GM19372 (cell line): ENCODE measurements around the gene HAUS7.

Source experiments
- ATAC-seq: cut with Tn5 transposase; IDR thresholded peaks from one replicate; pipeline ENCODE4 v1.9.1; 2021; ENCODE audit warnings: mild to moderate bottlenecking, low read depth, moderate library complexity; ENCODE audit not compliant: unreplicated experiment

Gene HAUS7

GRCh38 chrX:153443476-153444332 is 26.7 kb downstream of the HAUS7 start:
- ATAC-seq, result no peak

GRCh38 chrX:153442463-153442862 is 27.9 kb downstream of the HAUS7 start:
- ATAC-seq, result no peak

GRCh38 chrX:153441981-153442380 is 28.4 kb downstream of the HAUS7 start:
- no peak for ATAC-seq

GRCh38 chrX:153441296-153441695 is 29.1 kb downstream of the HAUS7 start:
- ATAC-seq, result no peak

GRCh38 chrX:153440556-153441135 is 29.7 kb downstream of the HAUS7 start:
- no peak for ATAC-seq

- no peak for ATAC-seq
Measured at GRCh38 chrX:153439977-153440376, 30.4 kb downstream of the HAUS7 start.

- no peak for ATAC-seq
Measured at GRCh38 chrX:153438532-153438931, 31.8 kb downstream of the HAUS7 start.

GRCh38 chrX:153435845-153436244 is 34.5 kb downstream of the HAUS7 start:
- no peak for ATAC-seq

- ATAC-seq, result no peak
Measured at GRCh38 chrX:153434801-153435200, 35.6 kb downstream of the HAUS7 start.

GRCh38 chrX:153433781-153434285 is 36.5 kb downstream of the HAUS7 start:
- ATAC-seq, result no peak

- ATAC-seq, result no peak
Measured at GRCh38 chrX:153433161-153433680, 37.2 kb downstream of the HAUS7 start.

GRCh38 chrX:153430796-153431195 is 39.6 kb downstream of the HAUS7 start:
- no peak for ATAC-seq

GRCh38 chrX:153426204-153426603 is 44.2 kb downstream of the HAUS7 start:
- ATAC-seq, result no peak

GRCh38 chrX:153423652-153424051 is 46.7 kb downstream of the HAUS7 start:
- ATAC-seq, result no peak

GRCh38 chrX:153421856-153422255 is 48.5 kb downstream of the HAUS7 start:
- no peak for ATAC-seq

GRCh38 chrX:153420851-153421599 is 49.4 kb downstream of the HAUS7 start:
- no peak for ATAC-seq

- no peak for ATAC-seq
Measured at GRCh38 chrX:153417637-153418036, 52.7 kb downstream of the HAUS7 start.

- no peak for ATAC-seq
Measured at GRCh38 chrX:153416781-153417450, 53.5 kb downstream of the HAUS7 start.

- ATAC-seq, result no peak
Measured at GRCh38 chrX:153414856-153415510, 55.4 kb downstream of the HAUS7 start.

GRCh38 chrX:153413731-153414130 is 56.6 kb downstream of the HAUS7 start:
- no peak for ATAC-seq
